NCI-H774 (cell line): Measurements from ENCODE around the gene RNU6-7.

Experiments used
- DNase-seq: peaks from one replicate; lab custom pipeline; 2025; lab: John Stamatoyannopoulos, UW

Gene RNU6-7

GRCh38 chr14:32205554-32205953 is 3.7 kb downstream of the RNU6-7 start:
- no peak for DNase-seq

GRCh38 chr14:32205984-32206383 is 4.1 kb downstream of the RNU6-7 start:
- no peak for DNase-seq

GRCh38 chr14:32206552-32206951 is 4.7 kb downstream of the RNU6-7 start:
- no peak for DNase-seq

GRCh38 chr14:32208490-32208889 is 6.6 kb downstream of the RNU6-7 start:
- DNase-seq, result no peak

GRCh38 chr14:32209471-32209870 is 7.6 kb downstream of the RNU6-7 start:
- no peak for DNase-seq

GRCh38 chr14:32211068-32211404 is 9.2 kb downstream of the RNU6-7 start:
- no peak for DNase-seq

GRCh38 chr14:32212833-32213232 is 11.0 kb downstream of the RNU6-7 start:
- no peak for DNase-seq

- DNase-seq, result peak; percentile 59
Measured at GRCh38 chr14:32217301-32217700, 15.5 kb downstream of the RNU6-7 start.

- peak; percentile 45 for DNase-seq
Measured at GRCh38 chr14:32224737-32225377, 23.0 kb downstream of the RNU6-7 start.

GRCh38 chr14:32225378-32225920 is 23.6 kb downstream of the RNU6-7 start:
- DNase-seq, result no peak

GRCh38 chr14:32226056-32226455 is 24.2 kb downstream of the RNU6-7 start:
- DNase-seq, result no peak

- no peak for DNase-seq
Measured at GRCh38 chr14:32230181-32230580, 28.3 kb downstream of the RNU6-7 start.

GRCh38 chr14:32230695-32231280 is 28.9 kb downstream of the RNU6-7 start:
- DNase-seq, result no peak

- no peak for DNase-seq
Measured at GRCh38 chr14:32232481-32232880, 30.6 kb downstream of the RNU6-7 start.

GRCh38 chr14:32233260-32233659 is 31.4 kb downstream of the RNU6-7 start:
- no peak for DNase-seq

- DNase-seq, result no peak
Measured at GRCh38 chr14:32244404-32244803, 42.6 kb downstream of the RNU6-7 start.

GRCh38 chr14:32246751-32247150 is 44.9 kb downstream of the RNU6-7 start:
- DNase-seq, result no peak

GRCh38 chr14:32249371-32249770 is 47.5 kb downstream of the RNU6-7 start:
- DNase-seq, result no peak

- DNase-seq, result no peak
Measured at GRCh38 chr14:32249780-32250179, 47.9 kb downstream of the RNU6-7 start.

GRCh38 chr14:32250681-32251080 is 48.8 kb downstream of the RNU6-7 start:
- no peak for DNase-seq

GRCh38 chr14:32251530-32251929 is 49.7 kb downstream of the RNU6-7 start:
- no peak for DNase-seq
